ENCODE data around the gene ELF1.

DNA sequence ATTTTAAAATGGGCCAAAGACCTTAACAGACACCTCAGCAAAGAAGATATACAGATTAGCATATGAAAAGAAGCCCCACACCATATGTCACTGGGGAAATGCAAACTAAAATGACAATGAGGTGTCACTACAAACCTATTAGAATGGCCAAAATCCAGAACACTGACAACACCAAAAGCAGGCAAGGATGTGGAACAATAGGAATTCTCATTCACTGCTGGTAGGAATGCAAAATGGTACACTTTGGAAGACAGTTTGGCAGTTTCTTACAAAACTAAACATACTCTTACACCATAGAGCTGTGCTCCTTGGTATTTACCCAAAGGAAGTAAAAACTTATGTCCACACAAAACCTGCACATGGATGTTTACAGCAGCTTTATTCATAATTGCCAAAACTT is 23.1 kb downstream of the ELF1 start:
- TF ChIP-seq, protein P1, sequence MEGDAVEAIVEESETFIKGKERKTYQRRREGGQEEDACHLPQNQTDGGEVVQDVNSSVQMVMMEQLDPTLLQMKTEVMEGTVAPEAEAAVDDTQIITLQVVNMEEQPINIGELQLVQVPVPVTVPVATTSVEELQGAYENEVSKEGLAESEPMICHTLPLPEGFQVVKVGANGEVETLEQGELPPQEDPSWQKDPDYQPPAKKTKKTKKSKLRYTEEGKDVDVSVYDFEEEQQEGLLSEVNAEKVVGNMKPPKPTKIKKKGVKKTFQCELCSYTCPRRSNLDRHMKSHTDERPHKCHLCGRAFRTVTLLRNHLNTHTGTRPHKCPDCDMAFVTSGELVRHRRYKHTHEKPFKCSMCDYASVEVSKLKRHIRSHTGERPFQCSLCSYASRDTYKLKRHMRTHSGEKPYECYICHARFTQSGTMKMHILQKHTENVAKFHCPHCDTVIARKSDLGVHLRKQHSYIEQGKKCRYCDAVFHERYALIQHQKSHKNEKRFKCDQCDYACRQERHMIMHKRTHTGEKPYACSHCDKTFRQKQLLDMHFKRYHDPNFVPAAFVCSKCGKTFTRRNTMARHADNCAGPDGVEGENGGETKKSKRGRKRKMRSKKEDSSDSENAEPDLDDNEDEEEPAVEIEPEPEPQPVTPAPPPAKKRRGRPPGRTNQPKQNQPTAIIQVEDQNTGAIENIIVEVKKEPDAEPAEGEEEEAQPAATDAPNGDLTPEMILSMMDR (IDR thresholded peaks at IDR 0.05), result no peak
- TF ChIP-seq POLR2A (IDR thresholded peaks at IDR 0.05; ENCODE audit: low read depth) (no peak), EP300 (IDR thresholded peaks at IDR 0.05) (no peak)

Measured in esophagus muscularis mucosa (tissue), 4 donors.